Hepatocyte (in vitro differentiated cells): ENCODE data around the gene NPHP4.

Source experiments
- CTCF ChIP-seq: fragments of 200-600 bp; sonication (generic); IDR thresholded peaks from 2 replicates; pipeline ENCODE4 v1.5.1; 2016; ENCODE audit warnings: antibody characterized with exemption, mild to moderate bottlenecking; ENCODE audit not compliant: poor library complexity
- EZH2 ChIP-seq: fragments of 200-600 bp; sonication (generic); IDR thresholded peaks from 2 replicates; pipeline ENCODE4 v1.6.1; 2016; ENCODE audit warnings: antibody characterized with exemption, mild to moderate bottlenecking, borderline replicate concordance

- TF ChIP-seq CTCF (no peak), EZH2 (no peak)
Observed at GRCh38 chr1:5875345-5875910, 116.8 kb downstream of the NPHP4 start.
